Measurements from ENCODE around the gene DERA. TPM values are rescaled to one million over a fixed set of nuclear protein-coding genes. Genes with fewer than 3 reads are reported as not detected.

The DERA gene
- total and polyA plus RNA-seq, 2 of the 8 experiments (the other 6 are each of a cell fraction or from before 2014, with no cell fraction given) = 13.1 to 17.1 TPM

DNA sequence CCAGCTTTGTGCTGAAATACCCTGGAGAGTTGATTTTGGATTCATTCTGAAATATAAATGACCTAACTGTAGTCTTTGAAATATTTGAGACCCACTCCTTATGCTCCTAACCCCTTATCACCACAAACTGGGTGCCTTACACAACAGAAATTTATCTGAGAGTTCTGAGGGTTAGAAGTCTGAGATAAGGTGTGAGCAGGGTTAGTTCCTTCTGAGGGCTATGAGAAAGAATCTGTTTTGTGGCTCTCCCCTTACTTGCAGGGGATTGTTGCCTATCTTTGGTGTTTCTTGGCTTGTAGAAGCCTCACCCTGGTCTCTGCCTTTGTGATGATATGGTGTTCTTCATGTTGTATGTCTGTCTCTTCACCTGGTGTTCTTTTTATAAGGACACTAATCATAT, 91.7 kb downstream of the DERA start:
- Histone ChIP-seq H3K9ac (replicated peaks in 1 of 4; ENCODE audit: extremely low read depth in 1 of 4, low read depth in 3 of 4, low read length in 3 of 4) (no peak overlapping the region), H3K14ac (ENCODE audit: insufficient read length) (no peak overlapping the region), H3K23ac (ENCODE audit: insufficient read length) (no peak overlapping the region), H2BK120ac (replicated peaks; ENCODE audit: low read depth, low read length) (no peak overlapping the region), H3K9me3 (ENCODE audit: insufficient read depth in 2 of 2, low read depth in 1 of 2, low read length in 1 of 2) (no peaks in the 10 kb centered on the region), H3K4me3 (ENCODE audit: extremely low read depth in 1 of 4, insufficient read depth in 2 of 4, low read depth in 3 of 4, low read length in 4 of 4) (no peak overlapping the region), H4K8ac (ENCODE audit: extremely low read depth, insufficient read depth, low read length) (no peak overlapping the region), H3K18ac (ENCODE audit: extremely low read depth, low read length) (no peak overlapping the region), H3K4ac (replicated peaks; ENCODE audit: insufficient read length, low read depth, low read length) (no peak overlapping the region), H3K23me2 (ENCODE audit: low read depth, low read length) (no peaks in the 10 kb centered on the region), H2BK5ac (ENCODE audit: low read depth, low read length) (no peak overlapping the region), H2BK15ac (ENCODE audit: low read length) (no peak overlapping the region), H3K79me1 (ENCODE audit: low read depth, low read length) (no peaks in the 10 kb centered on the region), H3K27ac (ENCODE audit: low read depth, low read length) (no peak overlapping the region), H2AK5ac (ENCODE audit: low read depth, low read length) (no peak overlapping the region), H2BK12ac (ENCODE audit: low read depth, low read length) (no peak overlapping the region), H3K4me1 (replicated peaks in 1 of 4; ENCODE audit: control insufficient read depth in 3 of 4, insufficient read depth in 4 of 4, low read length in 3 of 4) (no peaks in the 10 kb centered on the region; a peak in 1 of 7 replicates), H3K27me3 (replicated peaks in 1 of 4; ENCODE audit: control insufficient read depth in 3 of 4, extremely low read depth in 1 of 4, insufficient read depth in 3 of 4, low read length in 3 of 4) (no peaks in the 10 kb centered on the region), H3K4me2 (ENCODE audit: insufficient read depth in 1 of 2, low read depth in 2 of 2, low read length in 2 of 2) (no peak overlapping the region), H4K91ac (replicated peaks; ENCODE audit: insufficient read length, low read length) (no peak overlapping the region), H2BK20ac (ENCODE audit: low read length) (no peak overlapping the region), H3K56ac (replicated peaks; ENCODE audit: insufficient read length, low read depth, low read length) (no peak overlapping the region), H3K79me2 (ENCODE audit: control insufficient read depth in 1 of 2, insufficient read depth in 2 of 2, low read length in 2 of 2) (no peaks in the 10 kb centered on the region), H4K5ac (ENCODE audit: insufficient read length, low read depth, low read length) (no peak overlapping the region), H4K20me1 (replicated peaks in 1 of 2; ENCODE audit: control insufficient read depth in 1 of 2, insufficient read depth in 2 of 2, low read length in 2 of 2) (no peaks in the 10 kb centered on the region), H3K36me3 (ENCODE audit: control insufficient read depth in 2 of 4, insufficient read depth in 4 of 4, low read length in 3 of 4) (no peaks in the 10 kb centered on the region), H2AFZ (ENCODE audit: low read length) (no peak overlapping the region)
- CTCF ChIA-PET (ENCODE audit: partially characterized antibody) = no interaction called here
- FAIRE-seq (no peak), DNase-seq (ENCODE audit: low read depth in 1 of 2, low spot score in 2 of 2) (no peak)
- POLR2A ChIA-PET (ENCODE audit: partially characterized antibody) = no interaction called here
- no peak for TF ChIP-seq EZH2 (IDR thresholded peaks at IDR 0.05; ENCODE audit: low read depth, low read length, severe bottlenecking)
- TF ChIP-seq SIX5 (IDR thresholded peaks at IDR 0.05; ENCODE audit: low read depth, low read length) = no peak
- TF ChIP-seq CHD2 (IDR thresholded peaks at IDR 0.05; ENCODE audit: low read length) = no peak
- no peak for TF ChIP-seq SAP30 (IDR thresholded peaks at IDR 0.05; ENCODE audit: insufficient read depth, insufficient replicate concordance, low read length)
- TF ChIP-seq EP300 (IDR thresholded peaks at IDR 0.05; ENCODE audit: borderline replicate concordance in 1 of 2, low read depth in 2 of 2, low read length in 2 of 2) = no peak
- TF ChIP-seq CTBP2 (IDR thresholded peaks at IDR 0.05; ENCODE audit: borderline replicate concordance, insufficient read depth, insufficient read length, low read length) = no peak
- no peak for TF ChIP-seq BACH1 (IDR thresholded peaks at IDR 0.05; ENCODE audit: low read length)
- TF ChIP-seq CBX8 (IDR thresholded peaks at IDR 0.05; ENCODE audit: borderline replicate concordance, low read depth, low read length) = no peak
